GM12878 (cell line): ENCODE measurements around the gene SLC13A4.

Source experiments
- CBFB ChIP-seq: IDR thresholded peaks from 2 replicates; pipeline ENCODE4 v1.6.1; 2016; ENCODE audit warnings: antibody characterized with exemption, low read depth
- CBX5 ChIP-seq: sonication (generic); IDR thresholded peaks from 2 replicates; pipeline ENCODE4 v1.6.1; 2016; ENCODE audit warnings: low read depth, moderate library complexity, mild to moderate bottlenecking, inconsistent platforms
- EZH2 ChIP-seq: IDR thresholded peaks from 2 replicates; pipeline ENCODE4 v1.6.1; 2012; ENCODE audit warnings: low read depth, mild to moderate bottlenecking, control low read depth, inconsistent platforms, low read length, borderline replicate concordance; ENCODE audit not compliant: control insufficient read depth
- NFYB ChIP-seq: IDR thresholded peaks from 2 replicates; pipeline ENCODE4 v1.6.1; 2011; ENCODE audit warnings: low read depth, mild to moderate bottlenecking, low read length, improper control_type of control experiment, moderate library complexity; ENCODE audit not compliant: insufficient read depth

GRCh38 chr7:135771961-135772638, 44.1 kb upstream of the SLC13A4 start:
- TF ChIP-seq NFYB, result no peak
- no peak for TF ChIP-seq CBX5
- TF ChIP-seq EZH2, result no peak
- no peak for TF ChIP-seq CBFB
